A549 (cell line): ENCODE measurements around the gene SLC40A1.

Source experiments
- ESRRA ChIP-seq: fragments of 150-350 bp; IDR thresholded peaks from 2 replicates; pipeline ENCODE4 v1.6.1; 2014; ENCODE audit warnings: mild to moderate bottlenecking, low read length, borderline replicate concordance
- FOSL2 ChIP-seq, 2 experiments: fragments of 450-650 bp in 1 of 2; fragments of >200 bp in 1 of 2; sonication (Bioruptor Twin) in 1 of 2; formaldehyde crosslinking; IDR thresholded peaks; 2 replicates each; pipeline versions ENCODE4 v1.5.0 to v1.6.1; 2016 to 2020; ENCODE audit warnings: mild to moderate bottlenecking in 1 of 2, moderate library complexity in 1 of 2
- HDAC2 ChIP-seq: fragments of 200-600 bp; sonication (generic); IDR thresholded peaks from 2 replicates; pipeline ENCODE4 v1.6.1; 2016
- MAFK ChIP-seq: fragments of 450-650 bp; IDR thresholded peaks from 2 replicates; pipeline ENCODE4 v1.6.1; 2014; ENCODE audit not compliant: partially characterized antibody
- PHF8 ChIP-seq: fragments of 200-600 bp; sonication (generic); IDR thresholded peaks from 2 replicates; pipeline ENCODE4 v1.6.1; 2016; ENCODE audit warnings: low read depth, mild to moderate bottlenecking, antibody characterized with exemption, moderate library complexity, borderline replicate concordance
- POLR2A ChIP-seq: IDR thresholded peaks from 2 replicates; pipeline ENCODE4 v1.6.1; 2012; ENCODE audit warnings: mild to moderate bottlenecking, low read length
- RFX5 ChIP-seq: fragments of 450-650 bp; IDR thresholded peaks from 2 replicates; pipeline ENCODE4 v1.7.1; 2014; ENCODE audit warnings: antibody characterized with exemption, mild to moderate bottlenecking, moderate library complexity
- ZFP36 ChIP-seq: fragments of 450-650 bp; IDR thresholded peaks from 2 replicates; pipeline ENCODE4 v1.6.1; 2014; ENCODE audit warnings: borderline replicate concordance; ENCODE audit not compliant: partially characterized antibody
- TF ChIP-seq, protein P1 (sequence below): fragments of >200 bp; sonication (Bioruptor Twin); formaldehyde crosslinking; IDR thresholded peaks from 3 replicates; pipeline ENCODE4 v1.5.1; 2016
- TF ChIP-seq, protein P2 (sequence below): fragments of >200 bp; sonication (Bioruptor Twin); formaldehyde crosslinking; IDR thresholded peaks from 3 replicates; pipeline ENCODE4 v1.6.1; 2016

DNA sequence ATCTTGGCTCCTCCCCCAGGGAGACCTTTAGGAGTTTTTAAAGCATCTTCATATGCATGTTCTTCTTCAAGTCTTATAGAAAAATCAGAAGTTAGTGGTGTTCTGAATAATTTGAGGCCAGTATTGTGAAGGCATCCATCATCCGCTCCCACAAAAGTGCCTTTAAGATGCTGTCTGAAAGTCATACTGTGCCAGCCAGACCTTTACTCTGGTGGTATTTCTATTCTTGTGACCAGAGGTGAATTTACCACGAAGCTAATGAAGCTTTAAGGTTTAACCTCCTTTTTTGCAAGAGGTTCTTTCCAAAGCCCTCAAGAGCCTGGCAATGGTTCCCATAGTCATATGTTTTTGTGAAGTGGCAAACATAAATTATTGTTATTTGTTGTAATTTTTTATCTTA, 54.3 kb downstream of the SLC40A1 start:
- TF ChIP-seq FOSL2 (IDR thresholded peaks at IDR 0.05): no peak
- TF ChIP-seq FOSL2 (CRISPR knock-in tag; IDR thresholded peaks at IDR 0.05): no peak
- TF ChIP-seq, protein P1, sequence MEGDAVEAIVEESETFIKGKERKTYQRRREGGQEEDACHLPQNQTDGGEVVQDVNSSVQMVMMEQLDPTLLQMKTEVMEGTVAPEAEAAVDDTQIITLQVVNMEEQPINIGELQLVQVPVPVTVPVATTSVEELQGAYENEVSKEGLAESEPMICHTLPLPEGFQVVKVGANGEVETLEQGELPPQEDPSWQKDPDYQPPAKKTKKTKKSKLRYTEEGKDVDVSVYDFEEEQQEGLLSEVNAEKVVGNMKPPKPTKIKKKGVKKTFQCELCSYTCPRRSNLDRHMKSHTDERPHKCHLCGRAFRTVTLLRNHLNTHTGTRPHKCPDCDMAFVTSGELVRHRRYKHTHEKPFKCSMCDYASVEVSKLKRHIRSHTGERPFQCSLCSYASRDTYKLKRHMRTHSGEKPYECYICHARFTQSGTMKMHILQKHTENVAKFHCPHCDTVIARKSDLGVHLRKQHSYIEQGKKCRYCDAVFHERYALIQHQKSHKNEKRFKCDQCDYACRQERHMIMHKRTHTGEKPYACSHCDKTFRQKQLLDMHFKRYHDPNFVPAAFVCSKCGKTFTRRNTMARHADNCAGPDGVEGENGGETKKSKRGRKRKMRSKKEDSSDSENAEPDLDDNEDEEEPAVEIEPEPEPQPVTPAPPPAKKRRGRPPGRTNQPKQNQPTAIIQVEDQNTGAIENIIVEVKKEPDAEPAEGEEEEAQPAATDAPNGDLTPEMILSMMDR: no peak
- TF ChIP-seq, protein P2, sequence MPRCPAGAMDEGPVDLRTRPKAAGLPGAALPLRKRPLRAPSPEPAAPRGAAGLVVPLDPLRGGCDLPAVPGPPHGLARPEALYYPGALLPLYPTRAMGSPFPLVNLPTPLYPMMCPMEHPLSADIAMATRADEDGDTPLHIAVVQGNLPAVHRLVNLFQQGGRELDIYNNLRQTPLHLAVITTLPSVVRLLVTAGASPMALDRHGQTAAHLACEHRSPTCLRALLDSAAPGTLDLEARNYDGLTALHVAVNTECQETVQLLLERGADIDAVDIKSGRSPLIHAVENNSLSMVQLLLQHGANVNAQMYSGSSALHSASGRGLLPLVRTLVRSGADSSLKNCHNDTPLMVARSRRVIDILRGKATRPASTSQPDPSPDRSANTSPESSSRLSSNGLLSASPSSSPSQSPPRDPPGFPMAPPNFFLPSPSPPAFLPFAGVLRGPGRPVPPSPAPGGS: no peak
- no peak for TF ChIP-seq HDAC2
- no peak for TF ChIP-seq MAFK
- TF ChIP-seq ESRRA: no peak
- TF ChIP-seq PHF8: no peak
- no peak for TF ChIP-seq POLR2A
- no peak for TF ChIP-seq ZFP36
- TF ChIP-seq RFX5: no peak
